Measurements from ENCODE around the gene SETD7.

GRCh38 chr4:139554642-139554892 is 1.5 kb downstream of the SETD7 start:
- TF ChIP-seq CTCF (IDR thresholded peaks at IDR 0.05), result no peak
- no peak for TF ChIP-seq POLR2AphosphoS5 (IDR thresholded peaks at IDR 0.05)

Data from stomach (tissue), 4 donors.